Tibial nerve (tissue), 4 donors: ENCODE measurements around the gene AKT3. TPM values are rescaled to one million over a fixed set of nuclear protein-coding genes. Genes with fewer than 3 reads are reported as not detected.
"Not testable (repeated sequence)": the region's sequence is repeated elsewhere in the genome, so short reads cannot be mapped to it uniquely, and the experiment has no call there.

Source experiments
- DNase-seq, 2 donors: peaks; one replicate each; pipeline ENCODE4 v3.0.0-alpha.2; 2019; ENCODE audit warnings: low spot score in 2 of 2
- H3K27ac ChIP-seq, 4 donors: fragments of 200-600 bp; sonication (generic) in 3 of 4; one replicate each; pipeline ENCODE4 v1.5.1; 2017 to 2019; ENCODE audit warnings: mild to moderate bottlenecking in 1 of 4
- H3K27me3 ChIP-seq, 2 donors: fragments of 200-600 bp; sonication (generic) in 1 of 2; one replicate each; pipeline versions ENCODE4 v1.5.1 to v1.6.0; 2017 to 2019
- H3K36me3 ChIP-seq, 3 donors: fragments of 200-600 bp; sonication (generic); one replicate each; pipeline ENCODE4 v1.5.1; 2018 to 2019
- H3K4me1 ChIP-seq, 4 donors: fragments of 200-600 bp; sonication (generic) in 3 of 4; one replicate each; pipeline ENCODE4 v1.5.1; 2017 to 2019
- H3K4me3 ChIP-seq, 4 donors: fragments of 200-600 bp; sonication (generic) in 3 of 4; one replicate each; pipeline ENCODE4 v1.5.1; 2017 to 2019; ENCODE audit warnings: mild to moderate bottlenecking in 1 of 4, moderate library complexity in 1 of 4
- H3K9me3 ChIP-seq, 4 donors: fragments of 200-600 bp; sonication (generic) in 3 of 4; one replicate each; pipeline ENCODE4 v1.5.1; 2017 to 2019
- CTCF ChIP-seq, 5 experiments: fragments of 200-600 bp in 3 of 5; fragments of 450-650 bp in 2 of 5; sonication (generic) in 3 of 5; IDR thresholded peaks; one replicate each; pipeline ENCODE4 v1.5.1; 2016 to 2019; ENCODE audit warnings: antibody characterized with exemption in 5 of 5, mild to moderate bottlenecking in 3 of 5, moderate library complexity in 2 of 5
- EP300 ChIP-seq, 2 donors: sonication (generic); formaldehyde crosslinking; IDR thresholded peaks; one replicate each; pipeline ENCODE4 v1.6.1; 2017; ENCODE audit warnings: antibody characterized with exemption in 2 of 2, mild to moderate bottlenecking in 1 of 2
- POLR2A ChIP-seq, 2 donors: fragments of 450-650 bp; IDR thresholded peaks; one replicate each; pipeline ENCODE4 v1.6.1; 2017; ENCODE audit warnings: antibody characterized with exemption in 2 of 2, mild to moderate bottlenecking in 2 of 2, moderate library complexity in 2 of 2
- WGBS, 2 donors: methylation state at CpG; one replicate each; pipeline ENCODE4 v1.1.5; 2018; 5-methylcytosine and 5-hydroxymethylcytosine counted together
- total RNA-seq, 4 donors: library from RNA; depleted of rRNA; stranded (reverse); fragments of >200 nt; gene quantifications; one replicate each; pipeline ENCODE4 v1.1.0, GENCODE V29; 2016

The AKT3 gene
- total RNA-seq, 4 donors from 2014 or later = 58.8 to 76.0 (median 69.2) TPM

GRCh38 chr1:243663651-243664050 lies 186.4 kb downstream of the AKT3 start:
- H3K9me3 ChIP-seq = no peaks in the 10 kb centered on the region
- WGBS, 2 donors = 97 to 100% methylated on average over 1 of the region's 1 CpG
- no peaks in the 10 kb centered on the region for H3K27me3 ChIP-seq

DNA sequence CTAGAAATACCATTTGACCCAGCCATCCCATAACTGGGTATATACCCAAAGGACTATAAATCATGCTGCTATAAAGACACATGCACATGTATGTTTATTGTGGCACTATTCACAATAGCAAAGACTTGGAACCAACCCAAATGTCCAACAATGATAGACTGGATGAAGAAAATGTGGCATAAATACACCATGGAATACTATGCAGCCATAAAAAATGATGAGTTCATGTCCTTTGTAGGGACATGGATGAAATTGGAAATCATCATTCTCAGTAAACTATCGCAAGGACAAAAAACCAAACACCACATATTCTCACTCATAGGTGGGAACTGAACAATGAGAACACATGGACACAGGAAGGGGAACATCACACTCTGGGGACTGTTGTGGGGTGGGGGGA lies 187.9 kb downstream of the AKT3 start:
- WGBS, 2 donors = 100% methylated on average over 1 of the region's 1 CpG
- H3K36me3 ChIP-seq = peaks cover 0 to 46% (median 0%) of the 10 kb centered on the region in 3 donors
- H3K27me3 ChIP-seq, H3K4me1 ChIP-seq, H3K27ac ChIP-seq, H3K9me3 ChIP-seq, H3K4me3 ChIP-seq, DNase-seq: not testable (repeated sequence)

More at GRCh38 chr1:243663651-243664050, 186.4 kb downstream of the AKT3 start:
- no peak for DNase-seq
- H3K4me1 ChIP-seq = no peaks in the 10 kb centered on the region
- H3K36me3 ChIP-seq = peaks cover 0 to 33% (median 0%) of the 10 kb centered on the region in 3 donors
- no peak overlapping the region for H3K27ac ChIP-seq
- no peak overlapping the region for H3K4me3 ChIP-seq
- TF ChIP-seq POLR2A (IDR thresholded peaks at IDR 0.05) (no peak), CTCF (IDR thresholded peaks at IDR 0.05) (no peak), EP300 (IDR thresholded peaks at IDR 0.05) (no peak)

DNA sequence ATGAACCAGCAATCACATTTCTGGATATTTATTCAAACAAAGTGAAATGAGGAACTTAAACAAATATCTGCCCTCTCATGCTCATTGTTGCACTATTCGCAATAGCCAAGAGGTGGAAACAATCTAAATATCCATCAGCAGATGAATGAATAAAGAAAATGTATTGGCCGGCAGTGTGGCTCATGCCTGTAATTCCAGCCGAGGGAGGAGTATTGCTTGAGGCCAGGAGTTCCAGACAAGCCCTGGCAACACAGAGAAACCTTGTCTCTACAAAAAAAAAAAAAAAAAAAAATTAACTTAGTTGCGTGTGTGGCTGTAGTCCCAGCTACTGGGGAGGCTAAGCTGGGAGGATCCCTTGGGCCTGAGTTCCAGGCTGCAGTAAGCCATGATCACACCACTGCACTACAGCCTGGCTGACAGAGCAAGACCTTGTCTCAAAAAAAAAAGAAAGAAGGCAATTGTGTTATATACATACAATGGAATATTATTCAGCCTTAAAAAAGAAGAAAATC lies 191.4 kb downstream of the AKT3 start:
- Histone ChIP-seq H3K4me1 (no peaks in the 10 kb centered on the region), H3K27me3 (no peaks in the 10 kb centered on the region)
- DNase-seq = no peak

DNA sequence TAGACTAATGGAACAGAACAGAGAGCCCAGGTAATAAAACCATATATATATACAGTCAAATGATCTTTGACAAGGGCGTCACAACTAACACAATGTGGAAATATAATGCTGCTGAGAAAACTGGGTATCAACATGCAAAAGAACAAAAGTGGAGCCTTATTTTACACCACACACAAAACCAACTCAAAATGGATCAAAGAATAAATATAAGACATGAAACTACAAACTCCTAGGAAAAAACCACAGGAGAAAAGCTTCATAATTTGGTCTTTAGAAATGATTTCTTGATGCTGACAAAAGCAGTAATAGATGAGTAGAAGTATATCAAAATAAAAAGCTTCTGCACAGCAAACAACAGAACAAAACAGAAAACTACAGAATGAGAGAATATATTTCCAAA lies 192.2 kb downstream of the AKT3 start:
- WGBS, 2 donors = 95 to 96% methylated on average over 1 of the region's 1 CpG
- H3K9me3 ChIP-seq = peaks cover 0 to 9% (median 4%) of the 10 kb centered on the region in 4 donors
- no peak for TF ChIP-seq CTCF (IDR thresholded peaks at IDR 0.05)
- TF ChIP-seq POLR2A (IDR thresholded peaks at IDR 0.05) = no peak
- TF ChIP-seq EP300 (IDR thresholded peaks at IDR 0.05) = no peak
- H3K27ac ChIP-seq = no peak overlapping the region
- no peaks in the 10 kb centered on the region for H3K4me1 ChIP-seq
- no peaks in the 10 kb centered on the region for H3K27me3 ChIP-seq
- DNase-seq = no peak
- H3K4me3 ChIP-seq = no peak overlapping the region
- peaks cover 0 to 34% (median 0%) of the 10 kb centered on the region in 3 donors for H3K36me3 ChIP-seq

More for the DNA sequence above, 191.4 kb downstream of the AKT3 start:
- H3K27ac ChIP-seq = no peak overlapping the region
- peaks cover 0 to 41% (median 0%) of the 10 kb centered on the region in 3 donors for H3K36me3 ChIP-seq
- H3K4me3 ChIP-seq = no peak overlapping the region
- H3K9me3 ChIP-seq = peaks cover 0 to 9% (median 4%) of the 10 kb centered on the region in 4 donors
- 79 to 84% methylated on average over 4 of the region's 4 CpGs for WGBS, 2 donors
- no peak for TF ChIP-seq CTCF (IDR thresholded peaks at IDR 0.05)
- no peak for TF ChIP-seq EP300 (IDR thresholded peaks at IDR 0.05)
- TF ChIP-seq POLR2A (IDR thresholded peaks at IDR 0.05) = no peak

DNA sequence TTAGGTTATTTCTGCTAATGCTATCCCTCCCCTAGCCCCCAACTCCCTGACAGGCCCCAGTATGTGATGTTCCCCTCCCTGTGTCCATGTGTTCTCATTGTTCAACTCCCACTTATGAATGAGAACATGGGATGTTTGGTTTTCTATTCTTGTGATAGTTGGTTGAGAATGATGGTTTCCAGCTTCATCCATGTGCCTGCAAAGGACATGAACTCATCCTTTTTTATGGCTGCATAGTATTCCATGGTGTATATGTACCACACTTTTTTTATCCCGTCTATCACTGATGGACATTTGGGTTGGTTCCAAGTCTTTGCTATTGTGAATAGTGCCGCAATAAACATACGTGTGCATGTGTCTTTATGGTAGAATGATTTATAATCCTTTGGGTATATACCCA lies 200.5 kb downstream of the AKT3 start:
- H3K4me1 ChIP-seq, DNase-seq, H3K27ac ChIP-seq, H3K4me3 ChIP-seq, H3K27me3 ChIP-seq: not testable (repeated sequence)
- Histone ChIP-seq H3K36me3 (peaks cover 0 to 47% (median 0%) of the 10 kb centered on the region in 3 donors), H3K9me3 (peaks cover 0 to 19% (median 0%) of the 10 kb centered on the region in 4 donors)
- WGBS, 2 donors = 94 to 95% methylated on average over 3 of the region's 3 CpGs

DNA sequence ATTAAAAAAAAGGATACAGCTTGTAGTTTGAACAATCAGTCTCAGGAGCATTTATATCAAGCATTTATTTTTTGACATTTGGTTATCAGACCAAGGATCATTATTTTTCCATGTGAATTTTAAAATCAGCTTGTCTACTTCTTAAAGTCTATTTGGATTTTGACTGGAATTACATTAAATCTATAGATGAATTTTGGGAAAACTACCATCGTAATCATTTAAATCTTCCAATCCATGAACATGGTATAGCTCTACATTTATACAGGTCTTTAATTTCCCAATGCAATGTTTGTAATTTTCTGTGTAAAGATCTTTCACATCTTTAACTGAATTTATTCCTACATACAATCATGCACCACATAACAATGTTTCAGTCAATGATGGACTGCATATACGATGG lies 203.2 kb downstream of the AKT3 start:
- Histone ChIP-seq H3K27ac (no peak overlapping the region), H3K9me3 (peaks cover 0 to 19% (median 0%) of the 10 kb centered on the region in 4 donors), H3K27me3 (no peaks in the 10 kb centered on the region), H3K4me1 (no peaks in the 10 kb centered on the region), H3K36me3 (peaks cover 0 to 56% (median 0%) of the 10 kb centered on the region in 3 donors), H3K4me3 (no peak overlapping the region)
- TF ChIP-seq EP300 (IDR thresholded peaks at IDR 0.05) (no peak), CTCF (IDR thresholded peaks at IDR 0.05) (no peak), POLR2A (IDR thresholded peaks at IDR 0.05) (no peak)
- WGBS, 2 donors = 97 to 100% methylated on average over 2 of the region's 2 CpGs
- no peak for DNase-seq
